GM19463 (cell line): ENCODE results near the gene STIMATE.

ENCODE experiments used
- ATAC-seq: cut with Tn5 transposase; IDR thresholded peaks from one replicate; pipeline ENCODE4 v1.9.1; 2021; ENCODE audit warnings: mild to moderate bottlenecking, moderate library complexity; ENCODE audit not compliant: unreplicated experiment

The STIMATE gene

DNA sequence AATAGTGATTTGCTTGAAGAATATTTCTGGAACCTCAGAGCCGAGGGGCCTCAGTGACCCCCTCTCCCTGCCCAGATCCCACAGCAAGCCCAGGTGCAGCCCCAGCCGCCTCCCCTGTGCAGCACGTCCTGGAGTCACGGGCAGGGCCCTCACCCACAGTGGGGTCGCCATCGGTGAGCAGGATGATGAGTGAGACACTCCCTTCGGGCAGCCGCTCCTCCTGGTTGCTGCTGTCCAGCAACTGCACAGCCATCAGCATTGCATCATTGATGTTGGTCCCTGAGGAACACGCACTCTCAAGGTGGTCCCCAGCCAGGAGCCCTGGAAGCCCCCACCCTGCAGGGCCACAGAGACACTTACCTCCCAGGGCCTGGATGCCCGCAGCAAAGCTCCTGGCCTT is 73.3 kb downstream of the STIMATE start:
- ATAC-seq: no peak

DNA sequence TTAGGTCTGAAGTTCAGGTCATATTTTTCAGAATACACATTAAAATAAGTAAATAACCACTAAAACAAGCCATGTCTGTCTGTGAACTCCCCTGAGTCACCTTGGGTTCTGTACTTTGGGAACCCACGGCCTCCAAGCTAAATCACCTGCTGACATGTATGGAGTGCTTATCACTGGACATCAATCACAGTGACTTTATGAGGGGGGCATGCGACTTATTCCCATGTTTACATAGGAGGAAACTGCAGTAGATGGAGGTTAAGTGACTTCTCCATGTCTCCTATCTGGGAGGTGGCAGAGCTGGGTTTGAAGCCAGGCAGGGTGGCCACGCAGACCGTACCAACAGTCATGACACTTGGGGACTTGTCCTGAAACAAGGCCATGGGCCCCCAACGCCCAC is 75.0 kb downstream of the STIMATE start:
- no peak for ATAC-seq

DNA sequence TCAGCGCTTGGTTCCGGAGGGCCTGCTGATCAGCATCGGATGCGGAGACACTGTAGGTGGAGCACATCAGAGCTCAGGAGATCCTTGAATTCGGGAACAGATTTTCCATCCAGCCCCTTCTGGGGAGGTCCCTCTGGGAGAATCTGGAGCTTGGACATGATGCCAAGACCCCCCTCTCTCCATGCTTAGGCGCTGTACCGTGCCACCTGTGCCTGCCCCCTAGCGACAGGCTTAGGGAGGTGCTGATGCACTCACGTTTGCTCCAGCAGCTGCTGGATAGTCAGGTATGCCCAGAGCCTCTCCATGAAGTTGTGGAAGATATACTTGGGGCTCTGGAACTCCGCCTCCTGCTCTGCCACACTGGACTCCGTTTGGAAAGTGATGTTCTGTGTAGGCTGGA is 76.6 kb downstream of the STIMATE start:
- no peak for ATAC-seq

DNA sequence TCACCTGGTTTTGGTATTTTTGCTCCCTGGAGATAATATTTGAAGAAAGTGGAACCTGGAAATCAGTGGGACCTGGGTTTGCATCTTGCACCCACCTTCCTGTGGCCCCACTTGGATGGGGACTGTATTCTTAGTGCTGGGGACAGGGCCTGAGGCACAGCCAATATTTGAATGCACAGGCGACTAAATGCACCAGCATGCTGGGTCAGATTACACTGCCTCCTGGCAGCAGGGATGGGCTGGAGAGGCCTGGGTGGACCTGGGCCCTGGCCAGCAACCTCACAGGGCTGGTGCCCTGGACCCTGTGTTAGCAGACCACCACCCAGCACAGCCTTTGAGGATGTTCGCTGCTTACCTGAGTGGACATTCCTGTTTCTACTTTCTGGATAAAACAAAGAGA is 77.4 kb downstream of the STIMATE start:
- no peak for ATAC-seq

DNA sequence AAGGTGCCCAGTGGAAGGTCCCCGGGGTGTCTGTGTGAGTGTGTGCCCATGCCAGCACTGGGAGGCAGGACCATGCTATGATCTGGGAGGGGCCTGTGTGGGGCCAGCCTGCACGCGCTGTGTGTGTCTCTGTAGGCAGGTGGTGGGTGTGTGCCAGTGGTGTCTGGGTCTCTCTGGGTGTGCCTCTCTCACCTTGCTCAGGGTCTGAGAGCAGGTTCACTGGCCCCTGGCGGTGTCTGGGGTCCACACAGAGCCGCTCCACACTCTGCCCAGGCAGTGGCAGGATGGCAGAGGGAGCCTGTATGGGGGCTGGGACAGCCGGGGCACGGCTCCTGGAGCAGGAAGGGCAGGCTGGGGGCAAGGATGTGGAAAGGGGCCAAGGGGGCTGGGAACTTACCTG is 79.5 kb downstream of the STIMATE start:
- ATAC-seq: no peak

DNA sequence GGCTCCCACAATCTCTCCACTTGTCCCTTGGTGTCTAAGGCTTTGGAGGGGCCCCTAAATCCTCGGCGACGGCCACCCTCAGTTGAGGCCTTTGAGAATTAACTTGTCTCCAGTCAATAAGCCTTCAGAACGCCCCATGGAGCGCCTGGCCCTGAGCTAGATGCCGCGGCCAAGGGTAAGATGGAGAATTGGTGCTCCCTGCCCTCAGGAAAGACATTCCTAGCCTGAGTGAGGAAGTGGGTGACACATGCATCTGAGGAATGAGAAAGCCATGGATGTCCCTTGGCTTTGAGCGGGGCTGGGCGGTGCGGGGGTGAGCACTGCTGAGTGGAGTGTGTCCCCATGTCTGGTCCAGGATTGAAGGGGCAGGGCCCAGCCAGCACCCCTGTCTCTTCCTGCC is 80.1 kb downstream of the STIMATE start:
- ATAC-seq: no peak

DNA sequence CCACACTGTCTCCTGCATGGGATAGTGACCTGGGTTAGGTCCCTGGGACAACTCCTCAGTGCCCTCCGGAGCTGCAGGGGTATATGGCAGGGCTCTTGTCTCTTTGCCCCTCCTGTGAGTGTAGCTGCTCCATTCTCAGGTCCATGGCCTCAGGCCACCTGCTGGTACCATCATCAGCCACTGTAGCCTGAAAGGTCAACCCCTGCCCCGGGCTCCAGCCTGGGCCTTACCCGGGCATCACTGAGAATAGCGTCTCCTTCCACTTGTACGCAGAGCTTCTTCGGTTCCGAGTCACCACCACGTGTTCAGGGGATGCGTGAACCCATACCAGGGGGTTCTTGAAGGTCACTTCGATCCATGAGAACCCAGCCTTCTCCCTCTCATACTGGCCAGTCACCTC is 80.7 kb downstream of the STIMATE start:
- no peak for ATAC-seq

DNA sequence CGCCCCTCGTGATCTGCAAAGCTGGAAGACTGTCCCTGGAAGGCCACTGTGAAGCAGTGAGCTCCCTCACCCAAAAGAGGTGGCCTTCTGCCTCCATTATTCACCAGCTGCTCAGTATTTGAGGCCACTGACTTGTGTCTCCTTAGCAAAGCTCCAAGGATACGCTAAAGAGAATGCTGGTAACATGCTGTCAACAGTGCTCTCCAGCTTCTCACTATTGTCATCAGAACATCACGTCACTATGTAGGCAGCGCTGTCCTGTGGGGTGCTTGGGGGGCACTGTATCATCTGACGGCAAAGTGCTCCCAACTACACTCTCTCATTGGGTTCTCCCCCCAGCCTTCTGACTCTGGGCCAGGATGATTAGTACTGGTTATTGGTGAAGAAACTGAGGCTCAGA is 81.1 kb downstream of the STIMATE start:
- ATAC-seq: no peak

DNA sequence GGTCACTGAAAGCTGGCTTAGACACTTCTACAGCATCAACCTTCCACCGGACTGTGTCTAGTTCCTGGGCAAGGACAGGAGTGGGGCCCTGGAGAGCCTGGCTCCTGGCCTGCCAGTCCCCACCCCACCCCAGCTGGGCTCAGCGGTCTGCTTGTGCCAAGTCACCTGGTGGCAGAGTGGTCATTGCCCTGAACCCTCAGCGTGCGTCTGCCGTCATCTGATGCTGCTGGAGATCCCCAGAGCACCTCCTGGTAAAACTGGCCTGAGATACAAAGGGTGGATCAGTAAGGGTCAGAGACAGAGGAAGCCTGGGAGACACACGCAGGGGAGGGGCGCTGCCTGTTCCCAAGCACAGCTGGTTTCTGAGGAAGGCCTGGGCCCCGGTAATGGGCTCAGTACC is 83.5 kb downstream of the STIMATE start:
- ATAC-seq: no peak

DNA sequence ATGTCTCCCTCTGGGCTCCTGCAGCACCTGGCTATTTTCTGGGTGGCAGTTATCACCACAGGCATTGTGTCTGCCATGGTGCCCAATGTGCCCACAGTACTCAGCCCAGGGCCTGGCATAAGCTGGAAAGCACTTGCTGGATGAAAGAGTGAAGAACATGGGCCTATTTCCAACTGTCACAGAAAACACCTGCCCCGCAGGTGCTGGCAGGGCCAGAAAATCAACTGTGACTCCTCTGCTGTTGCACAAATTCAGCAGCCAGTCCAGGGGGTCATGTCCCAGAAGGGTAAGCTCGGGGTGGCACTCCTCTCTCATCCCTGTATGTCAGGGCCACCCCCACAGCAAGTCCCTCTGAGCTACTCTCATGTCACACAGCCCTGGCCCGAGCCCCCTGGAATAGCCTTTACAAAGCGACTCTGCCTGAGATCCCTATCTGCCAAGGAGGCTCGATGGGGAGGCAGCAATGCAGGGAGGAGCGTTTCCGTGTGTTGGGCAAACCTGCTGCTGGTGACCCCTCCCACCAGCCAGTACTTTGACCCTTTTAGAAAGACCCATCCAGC is 85.8 kb downstream of the STIMATE start:
- no peak for ATAC-seq

DNA sequence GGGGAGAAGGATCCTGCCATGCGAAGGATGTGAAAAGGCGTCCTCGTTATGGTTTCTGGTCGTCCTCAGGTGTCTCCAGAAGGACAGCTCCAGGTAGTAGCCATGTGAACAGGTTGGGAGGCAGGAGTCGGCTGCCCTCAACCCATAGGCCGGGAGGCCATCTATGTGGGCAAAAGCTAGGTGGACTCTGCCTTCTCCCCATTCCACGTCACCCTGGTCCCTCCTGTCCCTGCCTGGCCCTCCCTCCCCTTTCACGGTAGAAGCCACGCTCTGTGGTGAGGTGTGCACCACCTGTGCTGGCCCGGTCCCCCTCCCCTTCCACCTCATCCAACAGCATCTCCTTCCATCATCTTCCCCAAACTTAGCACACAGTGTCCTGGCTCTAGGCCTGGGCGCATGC is 86.4 kb downstream of the STIMATE start:
- ATAC-seq: no peak

DNA sequence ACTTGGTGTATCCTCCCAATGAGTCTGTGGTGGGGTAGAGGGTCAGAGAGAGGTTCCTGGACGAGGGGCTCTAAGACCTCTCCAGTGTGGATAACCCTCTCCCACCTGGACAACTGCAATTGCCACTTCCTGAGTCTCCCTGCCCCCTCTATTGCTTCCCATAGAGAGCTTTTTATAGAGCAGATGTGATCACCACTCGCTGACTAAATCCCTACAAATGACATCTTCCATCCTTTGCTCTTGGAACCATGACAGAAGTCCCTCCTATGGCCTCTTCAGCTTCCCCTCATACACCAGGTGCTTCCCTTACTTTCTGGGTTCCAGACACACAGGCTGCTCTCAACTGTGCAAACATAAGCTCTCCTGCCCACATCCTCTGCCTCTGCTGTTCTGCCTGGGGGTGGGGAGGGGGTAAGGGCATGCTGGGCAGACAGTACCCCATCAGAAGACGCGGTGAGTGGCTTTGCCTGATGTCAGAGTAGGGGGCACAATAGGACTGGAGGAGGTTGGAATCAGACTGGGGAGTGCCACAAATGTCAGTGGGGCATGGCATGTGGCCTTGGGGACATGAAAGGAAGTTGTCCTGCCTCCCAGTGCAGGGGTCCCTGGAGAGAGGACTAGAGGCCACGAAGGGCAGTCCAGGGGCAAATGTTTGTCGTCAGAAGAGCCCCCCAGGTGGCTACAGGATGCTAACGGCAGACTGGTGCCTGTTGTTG is 87.5 kb downstream of the STIMATE start:
- no peak for ATAC-seq

DNA sequence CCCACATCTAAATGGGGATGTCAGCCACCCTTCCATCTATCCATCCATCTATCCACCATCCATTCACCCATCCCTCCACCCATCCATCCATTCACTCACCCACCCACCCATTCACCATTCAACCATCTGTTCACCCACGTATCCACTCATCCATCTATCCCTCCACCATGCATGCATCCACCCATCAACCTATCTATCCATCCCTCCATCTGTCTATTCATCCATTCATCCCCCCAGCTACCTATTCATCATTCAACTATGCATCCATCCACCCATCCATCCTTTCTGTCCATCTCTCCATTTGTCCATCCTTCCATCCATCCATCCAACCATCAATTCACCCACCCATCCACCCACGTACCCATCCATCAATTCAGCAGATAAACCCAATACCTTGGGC is 88.2 kb downstream of the STIMATE start:
- no peak for ATAC-seq

DNA sequence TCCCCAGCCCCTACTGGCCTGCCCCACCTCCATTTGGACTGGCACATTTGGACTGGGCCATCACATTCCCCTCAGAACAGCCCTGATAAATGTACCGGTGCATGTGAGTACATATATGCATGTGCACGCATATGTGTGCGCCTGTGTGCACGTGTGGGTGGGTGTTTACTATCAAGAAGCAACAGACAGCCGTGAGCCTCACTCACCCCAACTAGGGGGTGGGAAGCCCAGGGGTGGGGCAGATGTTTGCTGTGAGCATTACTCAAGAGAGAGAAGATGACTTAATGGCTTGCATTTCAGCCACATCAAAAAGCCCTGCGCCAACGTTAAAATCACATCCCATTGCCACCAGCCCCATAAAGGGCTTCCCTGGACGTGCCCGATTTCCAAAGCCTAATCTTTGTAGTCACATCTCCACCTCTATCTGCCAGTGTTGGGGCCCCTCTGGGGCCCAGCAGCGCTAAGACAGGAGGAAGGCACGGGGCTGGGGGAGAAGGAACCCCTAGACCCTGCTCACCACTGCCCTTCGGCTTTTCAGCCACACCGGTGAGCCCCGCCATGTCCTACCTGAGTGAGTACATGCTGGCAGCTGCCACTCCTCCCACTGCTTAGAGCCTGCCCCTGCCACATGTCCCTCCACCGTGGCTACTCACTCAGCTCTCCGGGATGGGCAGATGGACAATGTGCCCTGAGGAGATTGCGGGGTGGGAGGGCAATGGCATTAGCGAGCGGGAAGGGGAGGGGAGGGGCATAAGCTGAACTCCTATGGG is 91.9 kb downstream of the STIMATE start:
- no peak for ATAC-seq

DNA sequence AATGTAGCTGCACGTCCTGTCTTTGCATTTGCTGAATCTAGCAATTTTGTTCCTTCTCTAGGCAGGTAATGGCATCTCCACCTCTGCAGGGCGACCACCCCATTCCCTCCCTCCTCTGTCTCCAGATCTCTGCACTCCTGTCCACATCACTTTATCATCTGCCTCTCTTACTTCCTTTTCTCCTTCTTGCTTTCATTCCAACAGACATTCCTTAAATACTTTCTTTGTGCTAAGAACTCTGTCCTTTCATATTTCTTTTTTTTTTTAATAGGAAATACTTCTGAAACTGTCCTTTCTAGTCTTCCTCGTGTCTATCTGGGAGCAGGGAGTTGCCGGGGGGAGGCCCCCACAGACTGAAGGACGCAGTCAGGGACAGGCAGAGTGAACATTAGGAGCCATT is 95.5 kb downstream of the STIMATE start:
- no peak for ATAC-seq

DNA sequence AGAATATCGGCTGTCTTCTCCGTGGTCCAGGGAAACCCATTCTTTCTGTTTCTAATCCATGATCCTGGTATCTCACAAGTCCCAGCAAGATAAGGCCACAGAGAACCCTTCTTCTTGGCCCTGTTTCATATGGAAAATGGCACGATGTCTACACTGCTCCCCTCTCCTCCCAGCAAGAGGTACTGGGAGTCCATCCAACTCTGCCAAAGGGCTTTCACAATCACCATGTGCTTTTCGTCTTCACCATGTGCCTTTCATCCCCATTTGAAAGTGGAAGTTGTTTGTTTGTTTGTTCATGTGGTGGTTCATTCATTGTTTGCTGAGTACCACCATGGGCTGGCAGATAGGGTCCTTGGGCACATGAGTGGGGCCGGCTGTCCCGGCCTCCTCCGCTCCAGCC is 97.3 kb downstream of the STIMATE start:
- ATAC-seq: no peak

DNA sequence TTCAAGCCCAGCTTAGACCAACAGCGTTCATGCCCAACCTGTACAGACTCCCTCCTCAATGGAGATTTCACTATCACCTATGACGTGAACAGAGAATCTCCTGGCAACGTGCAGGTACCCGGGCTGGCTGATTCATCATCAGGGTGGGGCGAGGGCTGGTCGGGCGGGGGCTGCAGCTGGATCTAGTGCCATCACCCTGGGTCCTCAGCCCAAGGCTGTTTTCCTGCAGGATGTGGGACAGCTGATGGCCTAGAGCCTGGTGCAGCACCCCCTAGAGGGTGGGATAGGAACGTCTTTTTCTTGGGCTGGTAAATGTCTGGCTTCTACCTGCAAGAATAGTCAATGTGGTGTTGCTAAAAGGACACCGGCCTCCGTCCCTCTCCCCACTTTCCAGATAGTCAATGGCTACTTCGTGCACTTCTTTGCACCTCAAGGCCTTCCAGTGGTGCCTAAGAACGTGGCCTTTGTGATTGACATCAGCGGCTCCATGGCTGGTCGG is 98.3 kb downstream of the STIMATE start:
- ATAC-seq: no peak

DNA sequence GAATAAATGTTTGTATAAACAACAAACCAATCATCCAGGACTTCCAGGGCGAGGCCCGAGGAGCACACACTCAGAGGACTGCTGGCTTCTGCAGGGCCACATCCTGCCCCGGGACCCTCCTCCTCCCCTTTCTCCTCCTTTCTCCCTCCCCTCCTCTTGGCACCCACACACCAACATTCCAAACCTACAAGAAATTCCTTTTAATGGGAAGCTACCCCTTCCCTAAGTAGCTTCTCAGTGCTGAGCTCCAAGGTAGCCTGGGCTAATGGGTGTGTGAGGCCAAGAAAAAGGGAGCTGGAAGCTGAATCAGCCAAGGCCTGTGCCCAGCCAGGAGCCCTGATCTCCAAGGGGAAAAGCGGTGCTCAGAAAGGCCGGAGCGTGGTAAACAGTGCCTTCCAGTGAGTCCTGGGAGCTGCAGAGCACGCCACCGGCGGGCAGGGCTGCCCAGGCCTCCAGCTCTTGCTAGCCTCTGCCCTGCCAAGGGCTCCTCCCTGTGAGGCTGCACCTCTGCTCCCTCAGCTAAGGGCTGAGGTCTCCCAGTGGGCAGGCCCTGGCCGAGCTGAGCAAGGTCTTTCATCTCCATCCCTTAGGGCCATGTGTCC is 98.9 kb downstream of the STIMATE start:
- ATAC-seq: no peak

DNA sequence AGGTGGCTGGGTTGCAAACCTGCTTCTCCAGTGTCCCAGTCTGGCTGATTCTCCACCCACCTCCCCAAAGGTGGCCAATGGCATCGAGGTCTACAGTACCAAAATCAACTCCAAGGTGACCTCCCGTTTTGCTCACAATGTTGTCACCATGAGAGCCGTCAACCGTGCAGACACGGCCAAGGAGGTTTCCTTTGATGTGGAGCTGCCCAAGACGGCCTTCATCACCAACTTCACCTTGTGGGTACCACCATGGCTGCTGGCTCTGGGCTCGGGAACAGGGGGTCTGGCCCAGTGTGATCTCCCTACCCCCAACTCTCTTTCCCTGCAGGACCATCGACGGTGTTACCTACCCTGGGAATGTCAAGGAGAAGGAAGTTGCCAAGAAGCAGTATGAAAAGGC is 100.9 kb downstream of the STIMATE start:
- ATAC-seq: no peak

DNA sequence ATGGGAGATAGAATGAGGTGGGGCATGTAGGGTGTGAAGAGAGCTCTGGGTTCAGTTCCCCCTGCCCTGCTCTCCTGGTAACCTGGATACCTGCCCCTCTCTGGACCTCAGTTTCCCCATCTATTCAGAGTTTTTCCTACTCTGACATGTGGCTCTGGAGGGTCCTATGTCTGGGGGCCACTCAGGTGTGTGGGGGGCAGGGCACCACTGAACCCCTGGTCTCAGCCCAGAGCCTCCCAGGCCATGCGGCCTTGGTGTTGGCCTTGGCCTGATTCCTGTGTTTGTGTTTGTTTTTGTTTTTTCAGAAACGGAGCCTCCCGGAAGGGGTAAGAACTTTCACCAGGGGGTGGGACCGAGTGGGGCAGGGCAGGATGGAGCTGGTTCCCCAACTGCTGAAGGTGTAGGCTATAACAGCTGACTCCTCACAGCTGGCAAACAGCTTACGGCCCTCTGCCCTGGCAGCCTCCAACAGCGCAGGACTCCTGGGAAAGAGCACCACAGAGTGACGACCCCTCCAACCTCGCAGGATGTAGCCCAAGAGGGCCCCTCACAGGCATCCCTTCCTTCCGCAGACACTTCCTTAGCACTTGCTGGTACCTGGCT is 101.9 kb downstream of the STIMATE start:
- no peak for ATAC-seq

DNA sequence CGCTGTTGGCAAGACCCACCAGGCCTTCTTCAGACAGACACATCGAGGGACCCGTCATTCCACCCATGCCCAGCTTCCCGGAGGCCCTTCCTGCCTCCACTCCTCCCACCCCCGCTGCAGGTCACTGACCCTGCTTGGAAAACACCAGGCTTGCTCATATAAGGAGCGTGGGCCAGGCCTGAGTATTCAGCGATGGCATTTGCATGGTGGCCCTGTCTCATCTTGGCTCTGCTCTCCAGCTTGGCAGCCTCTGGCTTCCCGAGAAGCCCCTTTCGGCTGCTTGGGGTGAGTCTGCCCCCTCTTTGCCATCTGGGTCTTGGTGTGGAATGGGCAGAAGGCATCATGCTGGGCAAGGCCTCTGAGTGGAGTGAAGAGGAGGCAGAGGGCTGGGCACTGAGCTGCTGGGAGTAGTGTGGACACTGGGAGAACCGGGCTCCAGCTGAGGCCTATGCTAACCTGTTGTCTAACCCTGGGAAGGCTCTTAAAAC is 102.7 kb downstream of the STIMATE start, which contains the start of gene ITIH3:
Gene ITIH3, plus strand, starts transcription at position 185 of the 488 bp plus-strand sequence. Its CDS starts 8 bp downstream, at position 193.
- no peak for ATAC-seq
